Choroid plexus epithelial cell (primary cell): ENCODE measurements around the gene CIRBP.

Experiments used
- DNase-seq: peaks from one replicate; pipeline ENCODE4 v3.0.0-alpha.2; 2010; ENCODE audit warnings: low read depth
- H3K4me3 ChIP-seq: 2 replicates; pipeline ENCODE4 v1.5.1; 2011; ENCODE audit warnings: low read depth, mild to moderate bottlenecking, control low read depth, low read length, moderate library complexity
- TF ChIP-seq, protein P1 (sequence below): conservative IDR thresholded peaks from 2 replicates; pipeline ENCODE4 v1.5.1; 2011; ENCODE audit warnings: low read depth, mild to moderate bottlenecking, control low read depth, inconsistent platforms, low read length, moderate library complexity

Gene CIRBP

DNA sequence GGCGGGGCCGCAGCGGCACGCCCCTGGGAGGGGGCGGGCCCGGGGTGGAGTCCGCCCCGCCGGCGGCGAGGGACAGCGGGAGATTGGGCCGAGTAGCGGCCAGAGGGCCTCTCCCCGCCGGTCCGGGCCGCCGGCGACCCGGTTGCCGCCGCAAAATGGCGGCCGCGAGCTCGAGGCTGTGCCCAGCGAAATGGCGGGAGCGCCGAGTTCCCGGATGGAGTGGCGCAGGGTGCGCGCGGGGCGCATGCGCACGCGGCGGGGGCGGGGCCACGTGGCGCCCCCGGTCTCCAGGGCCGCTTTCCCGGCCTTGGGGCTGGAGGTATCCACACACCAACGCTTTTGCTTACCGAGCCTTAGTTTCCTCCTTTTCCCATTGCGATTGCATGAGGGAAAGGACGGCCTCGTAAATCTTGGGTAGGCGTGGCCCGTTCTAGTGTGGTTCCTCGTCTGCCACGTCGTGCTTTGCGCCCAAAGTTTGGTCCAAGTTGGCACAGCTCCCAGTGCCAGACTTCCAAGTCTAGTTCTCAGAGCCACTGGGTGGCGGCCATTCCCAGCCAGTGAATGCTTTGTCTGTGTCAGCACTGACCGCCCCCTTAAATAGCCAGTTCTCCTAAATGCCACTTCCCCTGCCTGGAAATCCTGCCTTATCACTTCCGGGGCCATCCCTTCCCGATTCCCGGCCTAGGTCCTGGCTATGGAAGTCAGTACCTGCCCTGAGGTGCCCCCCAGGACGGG lies 513 bp downstream of the CIRBP start:
- H3K4me3 ChIP-seq = peak overlapping the region; percentile 84
- TF ChIP-seq, protein P1, sequence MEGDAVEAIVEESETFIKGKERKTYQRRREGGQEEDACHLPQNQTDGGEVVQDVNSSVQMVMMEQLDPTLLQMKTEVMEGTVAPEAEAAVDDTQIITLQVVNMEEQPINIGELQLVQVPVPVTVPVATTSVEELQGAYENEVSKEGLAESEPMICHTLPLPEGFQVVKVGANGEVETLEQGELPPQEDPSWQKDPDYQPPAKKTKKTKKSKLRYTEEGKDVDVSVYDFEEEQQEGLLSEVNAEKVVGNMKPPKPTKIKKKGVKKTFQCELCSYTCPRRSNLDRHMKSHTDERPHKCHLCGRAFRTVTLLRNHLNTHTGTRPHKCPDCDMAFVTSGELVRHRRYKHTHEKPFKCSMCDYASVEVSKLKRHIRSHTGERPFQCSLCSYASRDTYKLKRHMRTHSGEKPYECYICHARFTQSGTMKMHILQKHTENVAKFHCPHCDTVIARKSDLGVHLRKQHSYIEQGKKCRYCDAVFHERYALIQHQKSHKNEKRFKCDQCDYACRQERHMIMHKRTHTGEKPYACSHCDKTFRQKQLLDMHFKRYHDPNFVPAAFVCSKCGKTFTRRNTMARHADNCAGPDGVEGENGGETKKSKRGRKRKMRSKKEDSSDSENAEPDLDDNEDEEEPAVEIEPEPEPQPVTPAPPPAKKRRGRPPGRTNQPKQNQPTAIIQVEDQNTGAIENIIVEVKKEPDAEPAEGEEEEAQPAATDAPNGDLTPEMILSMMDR = peak; percentile 15
- peak; percentile 82 for DNase-seq

DNA sequence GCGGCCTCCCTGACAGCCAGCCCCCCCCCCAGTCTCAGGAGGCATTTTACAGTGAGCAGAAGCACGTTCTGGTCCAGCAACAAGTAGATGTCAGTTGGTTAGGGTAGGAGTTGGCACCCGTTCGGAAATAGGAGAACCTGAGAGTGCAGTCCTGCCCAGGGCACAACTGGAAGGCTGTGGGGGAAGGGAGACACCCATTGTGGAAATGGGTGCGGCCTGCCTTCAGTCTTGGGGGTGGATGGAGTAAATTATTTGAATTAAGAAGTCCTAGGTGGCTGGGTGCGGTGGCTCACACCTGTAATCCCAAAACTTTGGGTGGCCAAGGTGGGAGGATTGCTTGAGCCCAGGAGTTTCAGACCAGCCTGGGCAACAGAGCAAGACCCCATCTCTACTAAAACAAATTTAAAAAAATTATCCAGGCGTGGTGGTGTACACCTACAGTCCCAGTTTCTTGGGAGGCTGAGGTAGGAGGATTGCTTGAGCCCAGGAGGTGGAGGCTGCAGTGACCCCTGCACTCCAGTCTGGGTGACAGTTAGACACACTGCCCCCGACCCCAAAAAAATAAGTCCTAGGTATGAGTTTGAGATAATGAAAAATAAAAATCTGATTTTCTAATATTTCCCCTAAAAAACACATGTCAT lies 1.2 kb downstream of the CIRBP start:
- TF ChIP-seq, protein P1 = no peak
- DNase-seq = no peak
- H3K4me3 ChIP-seq = peak overlapping the region; percentile 84

- peak overlapping the region; percentile 84 for H3K4me3 ChIP-seq
- TF ChIP-seq, protein P1 = no peak
- no peak for DNase-seq
Measured at GRCh38 chr19:1270854-1271527, 1.9 kb downstream of the CIRBP start.

DNA sequence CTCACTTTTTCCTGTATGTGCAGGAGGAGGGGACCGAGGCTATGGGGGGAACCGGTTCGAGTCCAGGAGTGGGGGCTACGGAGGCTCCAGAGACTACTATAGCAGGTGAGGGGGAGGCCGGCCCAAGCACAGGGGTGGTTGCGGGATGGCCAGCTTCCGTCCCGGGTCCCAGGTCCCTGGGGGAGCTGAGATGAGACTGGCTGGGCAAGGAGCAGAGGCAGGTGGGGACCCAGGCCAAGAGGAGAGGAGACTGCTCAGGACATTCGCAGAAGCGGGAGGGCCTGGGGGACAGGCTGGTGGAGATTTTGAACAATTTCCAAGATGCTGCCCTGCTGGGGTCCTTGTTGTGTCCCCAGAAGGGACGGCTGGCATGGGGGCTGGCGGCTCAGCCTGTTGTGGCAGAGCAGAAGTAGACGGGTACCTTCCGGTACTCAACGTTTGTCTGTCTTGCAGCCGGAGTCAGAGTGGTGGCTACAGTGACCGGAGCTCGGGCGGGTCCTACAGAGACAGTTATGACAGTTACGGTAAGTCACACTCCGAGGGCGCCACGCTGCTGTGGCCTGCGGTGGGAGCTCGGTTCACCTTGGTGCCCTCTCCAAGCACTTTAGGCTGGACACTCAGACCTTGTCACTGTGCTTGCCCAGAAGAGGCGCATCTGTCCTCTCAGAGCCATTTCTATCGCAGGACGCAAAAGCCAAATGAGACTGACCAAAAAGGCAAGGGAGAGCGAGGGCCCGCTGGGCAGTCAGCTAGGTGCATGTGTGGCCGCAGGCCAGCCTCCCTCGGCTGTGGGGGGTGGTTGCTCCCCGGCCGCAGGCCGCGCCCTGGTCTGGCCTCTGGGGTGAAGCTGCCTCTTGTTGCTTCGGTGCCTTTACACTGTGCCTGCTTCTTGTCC lies 2.6 kb downstream of the CIRBP start:
- DNase-seq = no peak
- no peak overlapping the region for H3K4me3 ChIP-seq
- TF ChIP-seq, protein P1 = no peak

GRCh38 chr19:1272423-1273262 lies 3.5 kb downstream of the CIRBP start:
- H3K4me3 ChIP-seq = no peak overlapping the region
- DNase-seq = no peak
- TF ChIP-seq, protein P1 = no peak
